ENCODE results near the gene GRID1. TPM values are rescaled to one million over a fixed set of nuclear protein-coding genes. Genes with fewer than 3 reads are reported as not detected.

GRID1 gene
- total RNA-seq, 1 experiment from 2014 or later, result 5.6 TPM

GRCh38 chr10:86371116-86371515 lies 4.5 kb upstream of the GRID1 start:
- no peak overlapping the region for H2AFZ ChIP-seq (ENCODE audit: low read depth, low read length, poor library complexity, severe bottlenecking)
- H3K4me1 ChIP-seq (ENCODE audit: control insufficient read depth in 1 of 2, insufficient read depth in 2 of 2, low read length in 2 of 2), result peaks cover 6 to 8% of the 10 kb centered on the region in 2 experiments; a peak in 3 of 4 replicates
- RAD21 ChIA-PET (ENCODE audit: low non-redundant PET in 1 of 2, low total read pairs in 2 of 2, uncharacterized antibody in 2 of 2, unreplicated experiment in 2 of 2), result no interaction called here
- no peaks in the 10 kb centered on the region for H4K20me1 ChIP-seq (ENCODE audit: insufficient read depth)
- H3K79me2 ChIP-seq (ENCODE audit: insufficient read depth, low read length), result no peaks in the 10 kb centered on the region
- DNase-seq (ENCODE audit: low read depth, low spot score), result no peak
- H3K27me3 ChIP-seq (ENCODE audit: insufficient read depth, low read length), result no peaks in the 10 kb centered on the region
- no peak overlapping the region for H3K9ac ChIP-seq (ENCODE audit: low read length)
- H3K9me2 ChIP-seq (ENCODE audit: insufficient read depth), result no peaks in the 10 kb centered on the region
- no peaks in the 10 kb centered on the region for H3K36me3 ChIP-seq (ENCODE audit: control insufficient read depth in 1 of 2, insufficient read depth in 2 of 2, low read length in 2 of 2)
- intact Hi-C loops (cut with micrococcal nuclease), result loop anchor here (10.0 kb wide), 1 partner anchor 1526 kb away; no protein-coding TSS in a partner anchor
- TF ChIP-seq ELF1 (IDR thresholded peaks at IDR 0.05; ENCODE audit: borderline replicate concordance, low read depth) (no peak), POLR2AphosphoS5 (IDR thresholded peaks at IDR 0.05; ENCODE audit: low read depth, low read length) (no peak), RAD21 (IDR thresholded peaks at IDR 0.05; ENCODE audit: low read depth) (no peak), EZH2phosphoT487 (IDR thresholded peaks at IDR 0.05; ENCODE audit: borderline replicate concordance) (no peak), SIN3A (IDR thresholded peaks at IDR 0.05; ENCODE audit: low read depth) (no peak), ZNF274 (IDR thresholded peaks at IDR 0.05; ENCODE audit: low read depth, low read length) (no peak), SP1 (IDR thresholded peaks at IDR 0.05; ENCODE audit: low read depth) (no peak), CTCF (IDR thresholded peaks at IDR 0.05 in 2 of 3, conservative IDR thresholded peaks at IDR 0.05 in 1 of 3; ENCODE audit: borderline replicate concordance in 1 of 3, insufficient read depth in 1 of 3, low read depth in 2 of 3, low read length in 2 of 3) (no peak), ZFX (IDR thresholded peaks at IDR 0.05) (no peak), CEBPB (IDR thresholded peaks at IDR 0.05; ENCODE audit: low read depth) (no peak), FOSL1 (IDR thresholded peaks at IDR 0.05; ENCODE audit: low read depth) (no peak), YY1 (IDR thresholded peaks at IDR 0.05; ENCODE audit: extremely low read depth, insufficient replicate concordance, low read depth, low read length) (no peak), ATF3 (IDR thresholded peaks at IDR 0.05) (no peak), SRF (IDR thresholded peaks at IDR 0.05; ENCODE audit: low read depth) (no peak), POLR2A (IDR thresholded peaks at IDR 0.05; ENCODE audit: borderline replicate concordance, extremely low read depth, insufficient read depth, insufficient read length) (no peak), EGR1 (IDR thresholded peaks at IDR 0.05; ENCODE audit: low read depth) (no peak)
- TF ChIP-seq, protein P1, sequence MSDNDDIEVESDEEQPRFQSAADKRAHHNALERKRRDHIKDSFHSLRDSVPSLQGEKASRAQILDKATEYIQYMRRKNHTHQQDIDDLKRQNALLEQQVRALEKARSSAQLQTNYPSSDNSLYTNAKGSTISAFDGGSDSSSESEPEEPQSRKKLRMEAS (IDR thresholded peaks at IDR 0.05), result no peak
- TF ChIP-seq, protein P2, sequence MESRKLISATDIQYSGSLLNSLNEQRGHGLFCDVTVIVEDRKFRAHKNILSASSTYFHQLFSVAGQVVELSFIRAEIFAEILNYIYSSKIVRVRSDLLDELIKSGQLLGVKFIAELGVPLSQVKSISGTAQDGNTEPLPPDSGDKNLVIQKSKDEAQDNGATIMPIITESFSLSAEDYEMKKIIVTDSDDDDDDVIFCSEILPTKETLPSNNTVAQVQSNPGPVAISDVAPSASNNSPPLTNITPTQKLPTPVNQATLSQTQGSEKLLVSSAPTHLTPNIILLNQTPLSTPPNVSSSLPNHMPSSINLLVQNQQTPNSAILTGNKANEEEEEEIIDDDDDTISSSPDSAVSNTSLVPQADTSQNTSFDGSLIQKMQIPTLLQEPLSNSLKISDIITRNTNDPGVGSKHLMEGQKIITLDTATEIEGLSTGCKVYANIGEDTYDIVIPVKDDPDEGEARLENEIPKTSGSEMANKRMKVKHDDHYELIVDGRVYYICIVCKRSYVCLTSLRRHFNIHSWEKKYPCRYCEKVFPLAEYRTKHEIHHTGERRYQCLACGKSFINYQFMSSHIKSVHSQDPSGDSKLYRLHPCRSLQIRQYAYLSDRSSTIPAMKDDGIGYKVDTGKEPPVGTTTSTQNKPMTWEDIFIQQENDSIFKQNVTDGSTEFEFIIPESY (IDR thresholded peaks at IDR 0.05; ENCODE audit: extremely low read depth, insufficient replicate concordance, low read length), result no peak
- TF ChIP-seq, protein P3, sequence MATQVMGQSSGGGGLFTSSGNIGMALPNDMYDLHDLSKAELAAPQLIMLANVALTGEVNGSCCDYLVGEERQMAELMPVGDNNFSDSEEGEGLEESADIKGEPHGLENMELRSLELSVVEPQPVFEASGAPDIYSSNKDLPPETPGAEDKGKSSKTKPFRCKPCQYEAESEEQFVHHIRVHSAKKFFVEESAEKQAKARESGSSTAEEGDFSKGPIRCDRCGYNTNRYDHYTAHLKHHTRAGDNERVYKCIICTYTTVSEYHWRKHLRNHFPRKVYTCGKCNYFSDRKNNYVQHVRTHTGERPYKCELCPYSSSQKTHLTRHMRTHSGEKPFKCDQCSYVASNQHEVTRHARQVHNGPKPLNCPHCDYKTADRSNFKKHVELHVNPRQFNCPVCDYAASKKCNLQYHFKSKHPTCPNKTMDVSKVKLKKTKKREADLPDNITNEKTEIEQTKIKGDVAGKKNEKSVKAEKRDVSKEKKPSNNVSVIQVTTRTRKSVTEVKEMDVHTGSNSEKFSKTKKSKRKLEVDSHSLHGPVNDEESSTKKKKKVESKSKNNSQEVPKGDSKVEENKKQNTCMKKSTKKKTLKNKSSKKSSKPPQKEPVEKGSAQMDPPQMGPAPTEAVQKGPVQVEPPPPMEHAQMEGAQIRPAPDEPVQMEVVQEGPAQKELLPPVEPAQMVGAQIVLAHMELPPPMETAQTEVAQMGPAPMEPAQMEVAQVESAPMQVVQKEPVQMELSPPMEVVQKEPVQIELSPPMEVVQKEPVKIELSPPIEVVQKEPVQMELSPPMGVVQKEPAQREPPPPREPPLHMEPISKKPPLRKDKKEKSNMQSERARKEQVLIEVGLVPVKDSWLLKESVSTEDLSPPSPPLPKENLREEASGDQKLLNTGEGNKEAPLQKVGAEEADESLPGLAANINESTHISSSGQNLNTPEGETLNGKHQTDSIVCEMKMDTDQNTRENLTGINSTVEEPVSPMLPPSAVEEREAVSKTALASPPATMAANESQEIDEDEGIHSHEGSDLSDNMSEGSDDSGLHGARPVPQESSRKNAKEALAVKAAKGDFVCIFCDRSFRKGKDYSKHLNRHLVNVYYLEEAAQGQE (IDR thresholded peaks at IDR 0.05; ENCODE audit: low read depth), result no peak
- no peaks in the 10 kb centered on the region for H3K9me3 ChIP-seq (ENCODE audit: control insufficient read depth in 1 of 2, insufficient read depth in 1 of 2, low read depth in 1 of 2, low read length in 2 of 2)
- no peak for ATAC-seq
- no peak overlapping the region for H3K27ac ChIP-seq (ENCODE audit: low read depth, low read length)
- POLR2A ChIA-PET, result no interaction called here
- CTCF ChIA-PET, result interaction anchor here (1.1 kb wide), 1 partner anchor 375 kb away, joined by 3 read pairs; no protein-coding TSS in a partner anchor
- BruUV-seq (replicated peaks), result no TSS peak
- no peak overlapping the region for H3K4me3 ChIP-seq (replicated peaks in 1 of 2; ENCODE audit: low read depth in 1 of 2, low read length in 2 of 2)
- no peak overlapping the region for H3K4me2 ChIP-seq (ENCODE audit: low read length)

Measured in HCT116 (cell line).